K562 (cell line): ENCODE results near the gene PDGFD. TPM values are rescaled to one million over a fixed set of nuclear protein-coding genes. Genes with fewer than 3 reads are reported as not detected.

ENCODE experiments used
- ATAC-seq: fragments of 200-7000 bp; cut with Tn5 transposase; 3 replicates; pipeline ENCODE4 v1.9.1; 2020; ENCODE audit warnings: moderate library complexity
- BruUV-seq: library from RNA; stranded (reverse); fragments of 400-500 nt; replicated peaks from 2 replicates; lab custom pipeline; 2021; lab: Mats Ljungman, UMichigan
- CTCF ChIA-PET: fragments of 300-600 bp; formaldehyde crosslinking; extraction: SDS; loops from one replicate; lab custom pipeline; 2021; ENCODE audit warnings: low intra/inter-chr PET ratio; lab: Yijun Ruan, JAX
- POLR2A ChIA-PET: fragments of 300-600, 350-650 bp; sonication (Branson Sonifier 250); formaldehyde crosslinking; extraction: SDS; loops from one replicate; lab custom pipeline; 2021; ENCODE audit warnings: antibody characterized with exemption, inconsistent platforms; lab: Yijun Ruan, JAX
- DNase-seq, 4 experiments: peaks; one replicate each; pipeline versions ENCODE4 v3.0.0 to v3.0.0-alpha.2; 2011 to 2018; ENCODE audit warnings: low spot score in 3 of 4, mixed read lengths in 3 of 4; ENCODE audit errors: extremely low read depth in 1 of 4
- FAIRE-seq: peaks from 2 replicates; lab custom pipeline; 2011; peaks lifted over from hg19 to GRCh38; lab: Jason Lieb, UNC
- H2AFZ ChIP-seq: 2 replicates; pipeline ENCODE4 v1.6.0; 2011; ENCODE audit warnings: low read depth, low read length, control low read depth, inconsistent platforms
- H3K27ac ChIP-seq: fragments of 200-600 bp; 3 replicates; pipeline ENCODE4 v1.8.0; 2011; ENCODE audit warnings: low read depth, mild to moderate bottlenecking, control low read depth, inconsistent platforms, low read length, moderate library complexity, mixed read lengths; ENCODE audit errors: extremely low read depth
- H3K27me3 ChIP-seq, 2 experiments: fragments of 300-600 bp in 1 of 2; 2 replicates in 1 of 2; 3 replicates in 1 of 2; pipeline versions ENCODE4 v1.6.0 to v1.8.0; 2011; ENCODE audit warnings: inconsistent platforms in 2 of 2, low read length in 2 of 2, mild to moderate bottlenecking in 1 of 2, mixed read lengths in 1 of 2, moderate library complexity in 1 of 2; ENCODE audit not compliant: control insufficient read depth in 2 of 2, insufficient read depth in 2 of 2
- H3K36me3 ChIP-seq: fragments of 300-600 bp; 3 replicates; pipeline ENCODE4 v1.8.0; 2011; ENCODE audit warnings: mild to moderate bottlenecking, low read length, inconsistent platforms; ENCODE audit not compliant: control insufficient read depth, insufficient read depth
- H3K4me1 ChIP-seq, 2 experiments: fragments of 200-600 bp in 1 of 2; replicated peaks in 1 of 2; 2 replicates in 1 of 2; 3 replicates in 1 of 2; pipeline versions ENCODE4 v1.5.1 to v1.8.0; 2011; ENCODE audit warnings: inconsistent platforms in 2 of 2, low read length in 2 of 2, mild to moderate bottlenecking in 1 of 2, mixed read lengths in 1 of 2, moderate library complexity in 1 of 2; ENCODE audit not compliant: control insufficient read depth in 2 of 2, insufficient read depth in 2 of 2
- H3K4me2 ChIP-seq: 2 replicates; pipeline ENCODE4 v1.6.1; 2011; ENCODE audit warnings: low read length, control low read depth, inconsistent platforms, mixed read lengths; ENCODE audit not compliant: insufficient read depth
- H3K4me3 ChIP-seq: fragments of 200-600 bp; sonication (generic), shearing (Covaris generic); 2 replicates; pipeline ENCODE4 v1.5.1; 2016; ENCODE audit warnings: control low read depth, inconsistent platforms
- H3K79me2 ChIP-seq: fragments of 200-600 bp; 3 replicates; pipeline ENCODE4 v1.8.0; 2011; ENCODE audit warnings: low read length, inconsistent platforms; ENCODE audit not compliant: control insufficient read depth, insufficient read depth
- H3K9ac ChIP-seq, 2 experiments: 2 replicates each; pipeline versions ENCODE4 v1.6.0 to v1.6.1; 2011; ENCODE audit warnings: low read depth in 2 of 2, low read length in 2 of 2, control low read depth in 1 of 2, inconsistent platforms in 1 of 2, mild to moderate bottlenecking in 1 of 2, mixed read lengths in 1 of 2; ENCODE audit not compliant: insufficient read depth in 1 of 2
- H3K9me1 ChIP-seq: one replicate; pipeline ENCODE4 v1.6.0; 2011; ENCODE audit warnings: inconsistent platforms, mild to moderate bottlenecking, low read length, moderate library complexity; ENCODE audit not compliant: control insufficient read depth, insufficient read depth
- H3K9me3 ChIP-seq: replicated peaks from 2 replicates; pipeline ENCODE4 v1.5.1; 2011; ENCODE audit warnings: low read depth, low read length, inconsistent platforms; ENCODE audit not compliant: control insufficient read depth, insufficient read depth
- H4K20me1 ChIP-seq: replicated peaks from 2 replicates; pipeline ENCODE4 v1.6.1; 2011; ENCODE audit warnings: low read length, inconsistent platforms, mixed read lengths; ENCODE audit not compliant: control insufficient read depth, insufficient read depth
- CREB3L1 ChIP-seq: fragments of 450-650 bp; IDR thresholded peaks from 2 replicates; pipeline ENCODE4 v1.6.1; 2014; ENCODE audit warnings: low read depth, mild to moderate bottlenecking, moderate library complexity, borderline replicate concordance
- HEY1 ChIP-seq: fragments of 250-450 bp; sonication (Bioruptor Pico); IDR thresholded peaks from 2 replicates; pipeline ENCODE4 v1.5.0; 2020; ENCODE audit warnings: mild to moderate bottlenecking, moderate library complexity, borderline replicate concordance
- KDM4B ChIP-seq, 2 experiments: fragments of 450-650 bp in 1 of 2; sonication (generic) in 1 of 2; IDR thresholded peaks; 2 replicates each; pipeline ENCODE4 v1.6.1; 2016 to 2017; ENCODE audit warnings: borderline replicate concordance in 2 of 2, antibody characterized with exemption in 1 of 2, low read depth in 1 of 2, mild to moderate bottlenecking in 1 of 2
- MIER1 ChIP-seq: fragments of 450-650 bp; IDR thresholded peaks from 2 replicates; pipeline ENCODE4 v1.6.1; 2016; ENCODE audit warnings: antibody characterized with exemption, mild to moderate bottlenecking, low read depth
- NEUROD1 ChIP-seq: fragments of 150-350 bp; IDR thresholded peaks from 2 replicates; pipeline ENCODE4 v1.6.1; 2014; ENCODE audit warnings: borderline replicate concordance, low read length, low read depth; ENCODE audit not compliant: partially characterized antibody
- NFYB ChIP-seq: IDR thresholded peaks from 2 replicates; pipeline ENCODE4 v1.6.1; 2011; ENCODE audit warnings: mild to moderate bottlenecking, moderate library complexity; ENCODE audit not compliant: insufficient read length; ENCODE audit errors: extremely low read depth
- WGBS: fragments of 100-300 bp; shearing (Covaris generic); methylation state at CpG from one replicate; pipeline ENCODE4 v1.1.6; 2016; ENCODE audit warnings: low coverage, mixed read lengths; ENCODE audit not compliant: insufficient coverage; ENCODE audit errors: missing lambda C conversion rate; 5-methylcytosine and 5-hydroxymethylcytosine counted together
- in situ Hi-C: fragments of 300-500 bp; cut with MboI; formaldehyde crosslinking; loops from 4 replicates; pipeline ENCODE4 v1.15.0; 2018; ENCODE audit warnings: inconsistent platforms, mixed read lengths
- intact Hi-C: fragments of 100-400 bp; cut with micrococcal nuclease; formaldehyde crosslinking; loops from 2 replicates; pipeline ENCODE4 v1.14.2; 2022
- polyA plus RNA-seq, 8 experiments: library from polyadenylated mRNA; depleted of rRNA in 4 of 8; stranded (reverse) in 5 of 8; unstranded in 3 of 8; fragments of >200 nt; fragmentation: Nextera tagmentation in 2 of 8; fragmentation: Illumina TruSeq in 1 of 8; extraction: Ambion mirVana in 2 of 8; extraction: Trizol in 1 of 8; gene quantifications; 2 replicates each; pipeline versions ENCODE4 v1.2.1 to v1.2.3, GENCODE V29; 2011 to 2014; ENCODE audit warnings: inconsistent platforms in 1 of 8, missing spikeins in 1 of 8
- total RNA-seq, 7 experiments: library from RNA; depleted of rRNA in 6 of 7; stranded (reverse); fragments of >200 nt in 6 of 7; fragmentation: Illumina TruSeq in 2 of 7; extraction: Trizol in 2 of 7; gene quantifications; 2 replicates each; pipeline versions ENCODE4 v1.2.1 to v1.2.3, GENCODE V29; 2011 to 2021; ENCODE audit warnings: low replicate concordance in 1 of 7
- TF ChIP-seq, protein P1 (sequence below): conservative IDR thresholded peaks from 2 replicates; pipeline ENCODE4 v1.6.1; 2011; ENCODE audit warnings: low read depth, mild to moderate bottlenecking, low read length; ENCODE audit not compliant: control insufficient read depth

The PDGFD gene
- total and polyA plus RNA-seq, 9 of the 15 experiments (the other 6 are each of a cell fraction or from before 2014, with no cell fraction given), result 0.11 TPM; not detected in 8

DNA sequence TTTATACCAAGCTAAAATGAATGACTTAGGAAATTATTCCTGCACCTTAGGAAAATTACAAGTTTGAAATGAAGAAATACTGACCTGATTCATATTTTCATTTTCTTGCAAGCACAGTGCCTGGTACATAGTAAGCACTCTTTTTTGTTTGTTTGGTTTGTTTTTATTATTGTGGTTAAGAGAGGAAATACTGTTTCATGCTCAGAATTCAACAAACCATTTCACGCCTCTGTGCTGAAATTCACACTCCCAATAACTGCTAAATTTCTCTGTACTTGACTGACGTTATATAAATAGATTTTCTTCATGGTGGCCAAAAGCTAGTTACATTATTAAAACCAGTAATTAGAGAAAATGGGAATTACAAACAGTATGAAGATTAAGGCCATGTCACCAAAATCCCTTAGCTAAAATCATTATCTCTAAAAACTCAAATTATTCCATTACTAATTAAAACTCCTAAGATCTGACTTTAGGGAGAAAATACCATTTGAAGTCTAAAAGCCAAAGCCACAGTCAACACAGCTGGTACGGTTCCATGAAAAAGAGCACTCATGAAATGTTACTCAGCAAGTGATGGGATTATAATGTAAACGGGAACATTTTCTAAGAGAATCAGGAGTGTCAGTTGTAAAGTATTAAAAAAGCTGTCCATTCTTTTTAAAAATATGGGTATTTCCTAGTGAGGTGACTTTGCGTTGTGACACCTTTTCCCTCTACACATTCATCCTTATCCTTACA lies 205.3 kb downstream of the PDGFD start:
- FAIRE-seq, result no peak
- Histone ChIP-seq H3K9me3 (no peaks in the 10 kb centered on the region), H3K27ac (no peak overlapping the region), H3K9ac (no peak overlapping the region), H3K4me2 (no peak overlapping the region), H3K4me3 (no peak overlapping the region), H3K9me1 (no peaks in the 10 kb centered on the region), H3K4me1 (no peaks in the 10 kb centered on the region), H3K36me3 (no peaks in the 10 kb centered on the region), H3K79me2 (no peaks in the 10 kb centered on the region), H3K27me3 (no peaks in the 10 kb centered on the region), H4K20me1 (no peaks in the 10 kb centered on the region), H2AFZ (no peak overlapping the region)
- intact Hi-C loops (no loop called here), in situ Hi-C loops (no loop called here)
- ChIA-PET CTCF (no interaction called here), POLR2A (no interaction called here)
- no peak for DNase-seq
- no TSS peak for BruUV-seq
- no peak for ATAC-seq
- 3% methylated on average over 4 of the region's 5 CpGs for WGBS
- TF ChIP-seq HEY1 (CRISPR knock-in tag), result no peak
- TF ChIP-seq CREB3L1, result no peak
- no peak for TF ChIP-seq NFYB
- TF ChIP-seq NEUROD1, result no peak
- TF ChIP-seq, protein P1, sequence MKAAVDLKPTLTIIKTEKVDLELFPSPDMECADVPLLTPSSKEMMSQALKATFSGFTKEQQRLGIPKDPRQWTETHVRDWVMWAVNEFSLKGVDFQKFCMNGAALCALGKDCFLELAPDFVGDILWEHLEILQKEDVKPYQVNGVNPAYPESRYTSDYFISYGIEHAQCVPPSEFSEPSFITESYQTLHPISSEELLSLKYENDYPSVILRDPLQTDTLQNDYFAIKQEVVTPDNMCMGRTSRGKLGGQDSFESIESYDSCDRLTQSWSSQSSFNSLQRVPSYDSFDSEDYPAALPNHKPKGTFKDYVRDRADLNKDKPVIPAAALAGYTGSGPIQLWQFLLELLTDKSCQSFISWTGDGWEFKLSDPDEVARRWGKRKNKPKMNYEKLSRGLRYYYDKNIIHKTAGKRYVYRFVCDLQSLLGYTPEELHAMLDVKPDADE, result no peak
- TF ChIP-seq KDM4B (IDR thresholded peaks at IDR 0.05; ENCODE audit: borderline replicate concordance in 2 of 2, low read depth in 1 of 2), result no peak
- TF ChIP-seq MIER1, result no peak
